GM18873 (cell line): ENCODE data around the gene PRC1.

Experiments used
- ATAC-seq: cut with Tn5 transposase; IDR thresholded peaks from one replicate; pipeline ENCODE4 v1.9.1; 2021; ENCODE audit warnings: mild to moderate bottlenecking, moderate library complexity, moderate number of reproducible peaks; ENCODE audit not compliant: unreplicated experiment, low FRiP score

Gene PRC1

DNA sequence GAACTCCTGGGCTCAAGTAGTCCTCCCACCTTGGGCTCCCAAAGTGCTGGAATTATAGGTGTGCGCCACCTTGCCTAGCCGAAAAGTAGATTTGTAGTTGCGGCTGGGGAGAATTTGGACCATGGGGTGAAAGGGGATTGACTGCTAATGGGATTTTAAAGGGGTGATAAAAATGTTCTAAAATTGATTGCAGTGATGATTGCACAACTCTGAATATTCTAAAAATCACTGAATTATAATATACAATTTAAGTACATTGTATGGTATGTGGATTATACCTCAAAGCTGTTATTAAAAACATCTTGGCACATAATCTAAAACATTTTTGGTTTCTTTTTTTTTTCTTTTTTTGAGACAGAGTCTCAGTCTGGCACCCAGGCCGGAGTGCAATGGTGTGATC is 3.9 kb downstream of the PRC1 start:
- ATAC-seq, result no peak

GRCh38 chr15:90989040-90989768 is 5.1 kb downstream of the PRC1 start:
- no peak for ATAC-seq

DNA sequence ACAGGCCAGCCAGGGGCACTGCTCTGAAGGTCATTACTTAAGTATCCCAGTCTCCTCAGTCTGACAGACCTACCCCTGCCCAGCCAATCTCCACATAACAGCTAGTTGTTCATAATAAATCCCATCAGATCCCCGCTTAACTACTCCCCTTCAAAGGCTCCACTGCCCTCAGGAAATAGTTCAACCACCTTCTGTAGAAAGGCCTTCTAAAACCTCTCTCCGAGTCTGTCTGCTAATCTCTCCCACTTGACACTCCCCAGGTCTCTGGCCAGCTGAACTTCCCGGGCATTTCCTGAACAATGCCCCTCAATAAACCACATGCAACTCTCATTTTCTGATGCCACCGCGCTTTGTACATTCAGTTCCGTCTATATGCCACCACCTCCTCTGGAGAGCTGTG is 6.0 kb downstream of the PRC1 start:
- no peak for ATAC-seq

DNA sequence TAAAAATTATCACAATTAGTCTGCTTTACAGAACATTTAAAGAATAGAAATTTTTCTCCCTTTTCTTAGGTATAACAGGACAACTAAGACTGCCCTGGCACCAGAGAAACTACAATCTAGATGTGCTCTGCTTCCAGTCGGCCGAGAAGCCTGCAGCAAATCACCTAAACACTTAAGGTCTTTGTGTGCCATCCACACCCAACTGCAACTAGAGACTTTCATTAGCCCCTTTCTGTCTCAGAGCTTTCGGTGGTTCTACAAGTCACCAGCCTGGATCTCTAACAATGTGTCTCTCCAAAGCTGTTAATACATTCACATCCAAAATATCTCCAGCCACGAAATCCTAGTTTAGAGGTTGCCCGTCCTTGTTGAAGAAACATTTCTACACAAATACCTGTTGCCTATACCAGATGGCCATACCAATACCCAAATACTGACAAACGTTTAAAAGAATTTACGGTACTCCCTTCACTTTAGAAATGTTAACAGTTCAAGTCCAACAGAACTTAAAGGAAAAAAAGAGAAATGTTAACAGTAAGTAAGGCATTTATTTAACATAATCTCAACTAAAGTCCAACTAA is 6.7 kb downstream of the PRC1 start:
- ATAC-seq, result no peak

DNA sequence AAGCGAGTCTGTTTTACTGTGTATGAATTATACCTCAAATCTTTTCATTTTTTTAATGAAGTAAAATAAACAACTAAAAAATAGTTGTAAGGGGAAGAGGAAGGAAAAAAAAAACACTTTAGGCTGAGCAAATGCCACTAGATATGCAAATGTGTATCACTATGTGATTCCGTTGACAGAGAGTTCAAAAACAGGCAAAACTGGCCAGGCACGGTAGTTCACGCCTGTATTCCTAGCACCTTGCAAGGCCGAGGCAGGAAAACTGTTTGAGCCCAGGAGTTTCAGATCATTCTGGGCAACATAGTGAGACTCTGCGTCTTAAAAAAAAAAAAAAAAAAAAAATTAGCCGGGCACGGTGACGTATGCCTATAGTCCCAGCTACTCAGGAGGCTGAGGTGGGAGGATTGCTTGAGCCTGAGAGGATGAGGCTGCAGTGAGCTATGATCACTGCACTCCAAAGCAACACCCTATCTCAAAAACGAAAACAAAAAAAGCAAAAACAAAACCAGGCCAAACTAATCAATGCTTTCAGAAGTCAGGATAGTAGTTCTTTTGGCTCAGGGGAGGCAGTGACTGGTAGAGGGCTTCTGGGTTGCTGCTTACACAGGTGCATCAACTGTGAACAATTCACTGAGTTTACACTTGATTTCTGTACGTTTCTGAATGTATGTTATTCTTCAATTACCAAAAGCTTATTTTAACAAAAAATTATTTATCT is 7.4 kb downstream of the PRC1 start:
- ATAC-seq, result peak; percentile 48

- ATAC-seq, result no peak
These were observed 12.2 kb downstream of the PRC1 start for GRCh38 chr15:90982135-90982534.

GRCh38 chr15:90981681-90982080 is 12.7 kb downstream of the PRC1 start:
- no peak for ATAC-seq

DNA sequence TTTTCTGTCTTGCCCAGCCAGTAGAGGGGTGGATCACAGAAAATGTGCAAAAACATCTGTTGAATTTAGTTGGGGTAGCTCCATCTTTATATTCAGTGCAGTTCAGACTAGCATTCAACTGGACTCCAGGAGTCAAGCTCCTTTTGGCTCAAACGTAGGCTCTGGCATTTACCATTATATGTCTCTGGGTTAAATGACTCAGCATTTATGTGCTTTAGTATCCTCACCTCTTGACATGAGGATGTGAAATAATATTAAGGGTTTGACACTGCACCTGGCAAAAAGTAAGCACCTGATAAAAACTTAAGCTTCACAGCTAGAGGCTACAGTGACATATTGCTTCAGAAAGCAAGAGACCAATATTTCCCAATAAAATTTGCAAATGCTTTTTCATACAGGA is 14.8 kb downstream of the PRC1 start:
- ATAC-seq, result no peak

DNA sequence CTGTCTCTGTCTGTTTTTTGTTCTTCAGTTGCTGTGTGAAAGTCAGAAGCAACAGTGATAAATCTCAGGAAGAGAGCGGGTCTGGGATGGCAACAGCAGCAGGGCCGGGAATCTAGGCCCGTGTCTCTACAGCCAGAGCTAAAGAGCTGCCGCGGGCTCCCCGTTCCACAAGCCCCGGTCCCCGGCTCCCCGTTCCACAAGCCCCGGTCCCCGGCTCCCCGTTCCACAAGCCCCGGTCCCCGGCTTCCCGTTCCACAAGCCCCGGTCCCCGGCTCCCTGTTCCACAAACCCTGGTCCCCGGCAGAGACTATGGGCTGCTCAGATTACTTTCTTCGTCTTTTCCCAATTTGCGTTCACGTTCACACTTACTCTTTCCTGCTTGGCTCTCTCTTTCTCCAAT is 20.1 kb downstream of the PRC1 start:
- no peak for ATAC-seq

DNA sequence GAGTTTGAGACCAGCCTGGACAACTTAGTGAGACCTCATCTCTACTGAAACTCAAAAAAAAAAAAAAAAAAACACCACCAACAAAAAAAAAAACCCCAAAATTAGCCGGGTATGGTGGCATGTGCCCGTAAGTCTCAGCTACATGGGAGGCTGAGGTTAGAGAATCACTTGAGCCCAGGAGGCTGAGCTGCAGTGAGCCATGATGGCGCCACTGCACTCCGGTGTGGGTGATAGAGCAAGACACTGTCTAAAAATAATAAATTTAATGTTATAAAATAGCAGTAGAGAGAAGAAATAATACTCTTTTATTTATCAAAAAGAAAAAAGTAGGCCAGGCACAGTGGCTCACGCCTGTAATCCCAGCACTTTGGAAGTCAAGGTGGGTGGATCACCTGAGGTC is 22.2 kb downstream of the PRC1 start:
- ATAC-seq, result no peak

DNA sequence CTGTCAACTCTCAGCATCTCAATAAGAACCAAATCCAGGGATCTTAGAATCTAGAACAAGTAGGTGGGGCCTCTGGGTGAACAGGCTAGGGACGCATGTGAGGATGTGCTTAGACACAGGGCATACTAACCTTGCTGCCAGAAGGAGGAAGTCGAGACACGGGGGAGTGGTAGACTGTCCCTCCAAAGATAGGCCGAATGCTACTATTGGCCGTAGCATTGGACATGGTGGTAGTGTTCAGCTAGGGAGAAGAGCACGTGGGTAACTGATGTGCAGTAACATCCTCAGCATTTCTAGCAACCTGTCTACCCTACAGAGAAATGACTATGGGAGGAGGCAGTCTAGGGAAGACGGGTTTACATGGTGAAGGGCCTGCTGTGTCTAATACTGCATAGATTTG is 24.1 kb downstream of the PRC1 start:
- no peak for ATAC-seq

GRCh38 chr15:90968434-90968833 is 25.9 kb downstream of the PRC1 start:
- ATAC-seq, result no peak

GRCh38 chr15:90967206-90967605 is 27.1 kb downstream of the PRC1 start:
- no peak for ATAC-seq

DNA sequence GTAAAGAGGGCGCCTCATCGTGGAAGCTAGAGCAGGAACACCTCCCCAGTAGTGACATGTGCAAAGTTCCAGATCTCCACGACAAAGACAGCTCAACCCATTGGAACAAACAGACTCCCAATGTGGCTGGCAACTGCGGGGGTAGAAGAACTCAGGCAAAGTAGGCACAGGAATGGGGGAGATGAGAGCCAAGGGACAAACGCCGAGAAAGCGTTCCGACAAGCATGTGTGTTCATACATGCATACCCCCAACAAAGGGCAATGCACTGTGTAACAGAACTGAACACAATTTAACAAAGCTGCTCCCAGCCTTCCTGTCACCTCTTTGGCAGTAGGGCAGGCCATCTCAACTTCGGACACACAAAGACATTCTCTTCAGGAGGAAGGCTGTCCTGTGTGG is 28.1 kb downstream of the PRC1 start:
- ATAC-seq, result no peak

GRCh38 chr15:90962021-90962420 is 32.3 kb downstream of the PRC1 start:
- ATAC-seq, result no peak

DNA sequence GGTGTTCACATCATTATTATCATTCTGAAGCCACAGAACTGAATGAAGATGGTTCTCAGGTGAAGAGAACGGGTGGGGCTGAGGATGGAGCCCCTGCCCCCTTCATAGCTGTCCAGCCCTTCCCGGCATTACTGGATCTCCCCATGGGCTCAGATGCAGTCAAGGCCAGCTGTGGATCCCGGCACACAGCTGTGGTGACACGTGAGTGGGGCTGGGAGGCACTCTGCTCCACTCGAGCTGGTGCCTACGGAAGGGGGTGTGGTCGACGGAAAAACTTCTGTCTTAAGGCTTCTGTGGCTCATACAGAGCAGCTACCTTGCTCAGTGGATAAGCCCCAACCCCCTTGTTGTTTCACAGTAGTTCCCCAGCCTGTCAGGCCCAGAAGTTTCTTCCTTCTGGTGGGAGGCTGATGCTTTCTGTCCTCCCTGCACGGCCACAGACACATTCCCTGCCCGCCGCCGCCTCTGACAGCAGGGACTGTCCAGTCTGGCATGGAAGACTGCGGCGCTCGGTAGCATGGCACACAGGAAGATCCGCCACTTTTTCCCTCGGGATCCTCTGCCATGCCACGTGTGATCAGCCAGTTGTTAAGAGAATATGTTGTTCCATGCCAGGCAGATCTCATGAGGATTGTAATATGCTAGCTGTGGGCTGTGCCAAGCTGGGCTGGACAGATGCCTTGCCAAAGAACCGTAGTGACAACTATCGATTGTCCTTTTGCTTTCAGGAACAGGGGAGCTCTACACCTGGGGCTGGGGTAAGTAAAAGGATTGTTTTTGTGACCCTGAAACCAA is 33.8 kb downstream of the PRC1 start:
- ATAC-seq, result no peak

DNA sequence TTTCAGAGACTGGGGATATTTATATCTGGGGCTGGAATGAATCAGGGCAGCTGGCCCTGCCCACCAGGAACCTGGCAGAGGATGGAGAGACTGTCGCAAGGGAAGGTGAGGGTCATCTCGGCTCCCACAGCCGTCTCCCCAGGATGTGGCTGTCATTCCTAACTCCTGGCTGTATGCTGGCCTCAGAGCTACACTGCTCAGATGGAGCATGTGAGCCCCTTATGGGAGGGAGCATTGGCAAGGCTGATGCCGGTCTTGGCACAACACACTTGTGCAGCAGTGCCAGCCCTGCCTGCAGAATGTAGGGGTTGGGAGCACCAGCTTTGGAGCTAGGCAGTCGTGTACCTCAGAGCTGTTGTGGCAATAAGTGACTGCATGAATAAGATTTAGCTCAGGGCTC is 34.4 kb downstream of the PRC1 start:
- no peak for ATAC-seq

DNA sequence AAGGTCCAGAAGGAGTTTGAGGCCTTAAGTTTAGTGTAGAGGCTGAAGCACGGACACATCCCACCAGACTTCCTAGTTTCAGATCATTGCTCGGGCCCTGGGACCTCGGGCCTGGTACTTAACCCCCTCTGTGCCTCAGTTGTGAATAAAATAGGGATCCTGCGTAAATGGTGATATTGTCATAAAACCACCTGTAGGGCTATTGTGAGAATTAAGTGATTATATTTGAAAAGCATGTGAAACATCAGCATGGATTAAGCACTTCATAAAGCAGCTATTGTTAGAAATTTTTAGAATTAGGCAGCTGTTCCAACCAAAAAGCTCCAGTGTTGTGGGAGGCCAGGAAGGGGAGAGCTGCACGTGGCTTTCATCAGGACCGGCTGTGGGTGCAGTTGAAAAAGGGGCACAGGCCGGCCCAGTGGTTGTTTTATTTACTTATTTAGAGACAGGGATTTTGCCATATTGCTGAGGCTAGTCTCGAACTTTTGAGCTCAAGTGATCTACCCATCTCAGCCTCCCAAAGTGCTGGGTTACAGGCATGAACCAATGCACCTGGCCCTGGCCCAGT is 35.2 kb downstream of the PRC1 start:
- no peak for ATAC-seq

DNA sequence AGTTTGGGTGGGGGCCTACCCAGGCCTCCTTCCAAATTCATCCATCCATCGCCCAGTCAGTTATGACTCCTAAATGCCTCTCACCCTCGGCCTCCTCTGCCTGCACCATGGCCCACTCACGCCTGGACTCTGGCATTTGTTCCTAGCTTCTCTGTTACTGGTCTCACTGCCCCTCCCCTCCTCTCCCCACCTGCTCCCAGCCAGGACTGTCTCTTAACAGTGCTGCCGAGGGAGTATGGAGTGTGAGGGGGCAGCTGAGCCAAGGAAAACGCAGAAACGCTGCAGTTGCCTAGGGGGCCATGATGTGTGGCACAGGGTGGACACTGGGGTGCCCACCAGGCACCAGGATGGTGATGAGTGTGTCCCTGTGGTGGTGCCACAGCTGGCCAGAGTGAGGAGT is 36.5 kb downstream of the PRC1 start:
- ATAC-seq, result no peak

- no peak for ATAC-seq
These were observed 37.1 kb downstream of the PRC1 start for GRCh38 chr15:90957031-90957790.
